DMS114 treated with DMSO at 0.1 percent for 48 hours (cell line): ENCODE data around the gene ADAMTS13.

Experiments
- DNase-seq: peaks from one replicate; lab custom pipeline; 2025; ENCODE audit not compliant: unreplicated experiment; lab: John Stamatoyannopoulos, UW

ADAMTS13 gene

GRCh38 chr9:133470988-133471387, 48.8 kb downstream of the ADAMTS13 start:
- no peak for DNase-seq

DNA sequence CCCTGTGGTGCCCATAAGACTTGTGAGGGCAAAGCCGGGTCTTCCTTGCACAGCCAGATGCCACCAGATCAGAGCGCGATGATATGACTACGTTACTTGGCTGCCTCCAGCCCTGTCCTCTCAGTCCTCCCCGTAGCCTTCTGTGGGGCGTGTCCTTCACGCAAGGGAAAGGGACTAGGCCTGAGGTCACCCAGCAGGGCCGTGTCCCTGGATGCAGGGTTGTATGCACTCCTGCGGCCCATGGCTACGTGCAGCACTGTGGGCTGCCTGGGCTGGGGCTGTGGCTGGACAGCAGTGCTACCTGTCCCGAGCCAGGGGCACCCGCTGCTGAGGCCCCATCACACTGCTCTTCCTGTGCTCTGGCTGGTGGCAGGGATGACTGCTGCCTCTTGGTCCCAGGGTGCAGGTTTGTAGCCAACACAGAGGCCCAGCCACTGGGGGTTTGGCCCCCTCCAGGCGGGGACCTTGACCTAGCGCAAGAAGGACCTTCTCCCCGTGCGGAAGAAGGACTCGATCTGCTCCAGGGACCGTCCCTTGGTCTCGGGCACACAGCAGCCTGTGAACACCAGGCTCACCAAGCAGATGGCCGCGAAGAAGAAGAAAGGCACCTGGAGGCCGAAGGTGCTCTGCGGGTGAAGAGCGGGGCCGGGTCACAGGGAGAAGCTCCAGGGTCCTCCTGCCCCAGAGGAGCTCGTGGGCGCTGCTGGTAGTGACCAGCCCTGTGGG, 49.5 kb downstream of the ADAMTS13 start:
- DNase-seq: no peak

- DNase-seq: no peak
These were observed 50.1 kb downstream of the ADAMTS13 start for GRCh38 chr9:133472277-133472645.

DNA sequence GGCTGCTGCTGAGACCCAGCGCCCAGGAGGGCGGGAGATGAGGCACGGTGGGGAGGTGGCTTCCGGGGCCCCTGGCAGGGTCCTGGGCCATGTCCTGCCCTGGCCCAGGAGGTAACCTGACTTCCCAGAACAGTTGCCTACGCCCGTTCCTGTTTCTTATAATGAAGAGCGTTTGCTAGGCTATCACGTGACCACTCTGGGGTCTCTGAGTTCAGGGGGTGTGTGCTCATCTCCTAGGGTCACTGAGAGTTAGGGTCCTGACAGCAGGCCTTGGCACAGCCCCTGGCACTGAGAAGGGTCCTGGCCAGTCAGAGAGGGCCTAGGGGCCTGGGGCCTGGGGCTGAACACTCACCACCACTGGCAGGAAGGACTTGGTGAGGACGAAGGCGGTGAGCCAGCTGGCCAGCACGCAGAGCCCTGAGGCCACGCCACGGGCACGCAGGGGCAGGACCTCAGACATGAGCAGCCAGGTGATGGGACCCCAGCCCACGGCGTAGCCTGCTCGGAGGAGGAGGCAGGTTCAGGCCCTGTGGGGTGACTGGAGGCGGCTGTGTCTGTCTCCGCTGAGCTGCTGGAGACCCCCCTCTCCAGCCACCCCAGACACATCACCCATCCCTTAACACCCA, 50.7 kb downstream of the ADAMTS13 start:
- no peak for DNase-seq

DNA sequence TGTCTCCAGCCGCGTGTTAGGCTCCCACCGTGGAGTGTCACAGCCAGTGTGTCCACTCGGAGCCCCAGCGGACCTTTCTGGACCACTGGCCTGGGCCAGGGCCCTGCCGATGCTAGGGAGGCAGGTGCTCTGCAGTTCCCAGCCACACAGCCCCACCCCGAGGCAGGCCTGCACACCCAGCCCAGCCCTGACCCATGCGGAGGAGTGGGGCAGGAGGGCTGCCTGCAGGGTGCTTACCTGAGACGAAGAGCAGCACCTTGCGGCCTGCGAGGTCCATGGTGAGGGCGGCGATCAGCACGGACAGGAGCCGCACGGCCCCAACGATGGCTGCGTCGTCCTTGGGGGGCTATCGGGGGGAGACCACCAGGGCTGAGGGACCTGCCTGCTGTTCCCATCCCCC, 51.6 kb downstream of the ADAMTS13 start:
- no peak for DNase-seq

DNA sequence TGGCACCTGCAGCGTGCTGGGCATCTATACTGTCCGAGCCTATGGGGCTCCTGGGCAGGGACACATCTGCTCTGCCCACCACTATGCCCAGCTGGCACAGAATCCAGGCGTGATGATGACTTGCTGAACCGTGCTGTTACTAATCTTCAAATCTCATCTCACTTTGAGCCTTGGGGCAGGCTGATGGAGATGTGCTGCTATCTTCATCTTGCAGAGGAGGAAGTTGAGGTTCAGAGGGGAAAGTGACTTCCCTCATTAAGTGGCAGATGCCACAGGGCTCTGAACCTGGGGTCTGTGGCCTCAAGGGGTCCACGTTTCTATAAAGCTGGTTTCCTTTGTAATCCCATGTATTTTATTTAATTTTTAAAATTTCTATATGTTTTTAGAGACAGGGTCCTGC, 52.0 kb downstream of the ADAMTS13 start:
- DNase-seq: no peak

GRCh38 chr9:133474853-133475252, 52.7 kb downstream of the ADAMTS13 start:
- no peak for DNase-seq

DNA sequence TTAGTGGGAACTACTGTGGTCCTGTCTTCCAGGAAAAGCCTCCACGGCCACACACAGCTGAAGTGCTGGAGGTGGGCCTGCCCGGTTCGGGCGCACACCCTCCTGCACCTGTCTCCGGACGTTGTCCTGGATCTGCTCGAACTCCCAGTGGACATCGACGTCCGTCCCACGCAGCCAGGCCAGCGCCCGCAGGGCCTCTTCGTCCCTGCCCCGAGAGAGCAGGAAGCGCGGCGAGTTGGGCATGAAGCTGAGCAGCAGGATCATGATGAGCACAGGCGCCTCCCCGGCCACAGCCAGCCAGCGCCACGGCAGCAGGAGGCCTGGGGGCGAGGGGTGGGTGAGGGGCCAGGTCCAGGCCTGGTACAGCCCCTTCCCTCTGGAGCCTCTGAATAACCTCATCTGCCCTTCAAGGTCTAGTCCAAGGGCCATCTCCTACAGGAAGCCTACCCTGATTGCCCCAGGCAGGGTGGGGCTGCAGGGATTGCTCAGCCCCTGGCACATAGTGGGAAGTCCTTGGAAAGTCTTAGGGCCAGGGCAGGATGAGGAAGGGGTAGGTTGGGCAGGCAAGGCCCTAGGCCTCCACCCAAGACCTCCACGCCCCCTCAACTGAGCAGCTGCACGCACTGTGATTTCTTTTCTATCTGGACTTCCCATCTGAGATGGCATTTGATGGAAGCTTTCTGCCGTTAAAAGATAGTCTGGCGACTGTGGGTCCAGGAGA, 53.3 kb downstream of the ADAMTS13 start:
- DNase-seq: no peak

DNA sequence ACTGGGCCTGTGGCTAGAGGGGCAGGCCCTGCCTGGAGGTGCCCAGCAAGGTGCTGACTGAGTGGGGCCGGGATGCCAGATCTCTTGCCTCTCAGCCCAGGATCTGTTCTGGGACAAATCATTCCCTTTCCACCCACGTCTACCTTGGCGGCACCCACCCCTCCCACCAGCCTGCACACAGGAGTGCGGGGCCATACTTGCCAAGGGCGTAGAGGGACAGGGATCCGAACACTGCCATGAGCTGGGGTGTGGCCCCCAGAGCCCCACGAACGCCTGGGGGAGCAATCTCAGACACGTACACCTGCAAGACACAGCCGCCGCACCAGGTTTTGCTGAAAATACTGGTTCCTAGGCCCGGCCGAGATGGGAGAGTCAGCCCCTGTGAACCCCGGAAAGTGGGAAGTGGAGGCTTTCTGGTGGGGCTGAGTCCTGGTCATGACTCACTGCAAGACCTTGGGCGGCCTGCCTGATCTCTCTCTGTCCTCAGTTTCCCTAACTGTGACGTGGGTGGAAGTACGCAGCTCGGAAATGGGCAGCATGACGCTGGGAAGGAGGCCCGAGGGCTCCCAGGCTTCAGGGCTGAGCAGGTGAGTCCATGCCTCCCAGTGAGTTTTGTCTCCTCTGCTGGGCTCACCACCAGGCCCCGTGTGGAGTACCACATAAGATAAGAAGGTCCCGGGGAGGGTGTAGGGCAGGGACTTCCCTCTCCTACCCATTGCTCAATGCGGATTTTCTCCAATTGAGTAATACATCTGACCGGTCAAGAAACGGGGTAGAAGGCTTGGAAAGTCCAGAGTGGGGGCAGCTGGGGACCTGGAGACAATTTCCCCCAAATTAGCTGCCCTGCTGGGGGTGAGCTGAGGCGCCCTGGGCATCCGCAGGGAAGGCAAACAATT, 54.1 kb downstream of the ADAMTS13 start:
- DNase-seq: no peak

DNA sequence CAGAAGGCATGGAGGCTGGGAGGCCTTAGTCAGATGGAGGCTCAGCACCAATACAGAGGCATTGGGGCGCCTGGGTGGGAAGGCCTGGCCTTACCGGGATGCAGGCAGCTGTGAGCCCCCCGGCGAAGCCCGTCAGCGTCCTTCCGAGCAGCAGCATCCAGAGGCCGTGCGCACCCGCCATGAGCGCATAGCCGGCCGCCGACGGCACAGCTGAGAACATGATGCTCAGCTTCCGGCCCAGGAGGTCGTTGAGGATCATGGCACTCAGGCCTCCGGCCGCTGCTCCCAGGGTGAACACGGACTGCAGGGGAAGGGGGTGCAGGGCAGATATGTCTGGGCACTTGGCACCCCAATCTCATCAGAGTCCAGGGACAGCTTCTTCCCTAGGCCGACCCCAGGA, 54.8 kb downstream of the ADAMTS13 start:
- no peak for DNase-seq

DNA sequence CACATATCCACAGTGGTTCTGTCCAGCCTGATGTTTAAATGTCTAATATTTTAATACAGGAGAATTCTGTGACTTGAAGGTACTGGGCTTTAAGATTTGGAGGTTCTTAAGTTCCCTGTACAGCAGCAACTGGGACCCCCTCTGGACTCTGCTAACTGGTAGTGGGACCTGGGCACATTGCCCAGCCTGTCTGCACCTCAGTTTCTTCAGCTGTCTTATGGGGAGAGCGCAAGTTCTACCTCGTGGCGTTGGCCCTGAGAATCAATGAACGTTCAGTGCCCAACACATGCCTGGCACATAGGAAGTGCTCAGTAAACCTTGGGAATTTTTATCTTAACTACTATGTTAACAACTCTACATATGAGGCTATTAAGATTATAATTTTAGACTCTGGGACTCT, 55.3 kb downstream of the ADAMTS13 start:
- DNase-seq: no peak

- DNase-seq: no peak
These were observed 56.1 kb downstream of the ADAMTS13 start for GRCh38 chr9:133477992-133478850.

GRCh38 chr9:133478851-133479711, 56.9 kb downstream of the ADAMTS13 start, which contains the start of gene SLC2A6:
Gene SLC2A6 (minus strand): TSS chr9:133479099. CDS start chr9:133479059, 40 bp downstream.
- peak; percentile 35 for DNase-seq

DNA sequence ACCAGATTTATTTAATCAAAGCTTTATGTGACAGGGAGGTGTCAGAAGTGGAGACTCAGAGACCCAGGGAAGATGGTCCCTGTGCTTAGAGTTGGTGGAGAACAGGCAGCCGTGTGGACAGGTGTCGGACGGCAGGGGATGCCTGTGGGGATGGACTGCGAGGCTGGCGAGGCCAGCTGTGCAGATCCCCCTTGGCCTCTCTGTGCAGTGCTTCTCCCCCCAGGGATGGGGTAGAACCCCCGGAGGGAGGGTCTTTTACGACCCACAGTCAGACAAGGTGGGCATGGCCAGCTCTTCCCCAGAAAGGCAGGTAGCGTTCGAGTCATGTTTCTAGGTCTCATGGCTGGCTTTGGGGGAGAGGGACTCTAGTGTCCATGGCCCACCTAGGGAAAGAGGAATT, 61.4 kb downstream of the ADAMTS13 start:
- DNase-seq: no peak

DNA sequence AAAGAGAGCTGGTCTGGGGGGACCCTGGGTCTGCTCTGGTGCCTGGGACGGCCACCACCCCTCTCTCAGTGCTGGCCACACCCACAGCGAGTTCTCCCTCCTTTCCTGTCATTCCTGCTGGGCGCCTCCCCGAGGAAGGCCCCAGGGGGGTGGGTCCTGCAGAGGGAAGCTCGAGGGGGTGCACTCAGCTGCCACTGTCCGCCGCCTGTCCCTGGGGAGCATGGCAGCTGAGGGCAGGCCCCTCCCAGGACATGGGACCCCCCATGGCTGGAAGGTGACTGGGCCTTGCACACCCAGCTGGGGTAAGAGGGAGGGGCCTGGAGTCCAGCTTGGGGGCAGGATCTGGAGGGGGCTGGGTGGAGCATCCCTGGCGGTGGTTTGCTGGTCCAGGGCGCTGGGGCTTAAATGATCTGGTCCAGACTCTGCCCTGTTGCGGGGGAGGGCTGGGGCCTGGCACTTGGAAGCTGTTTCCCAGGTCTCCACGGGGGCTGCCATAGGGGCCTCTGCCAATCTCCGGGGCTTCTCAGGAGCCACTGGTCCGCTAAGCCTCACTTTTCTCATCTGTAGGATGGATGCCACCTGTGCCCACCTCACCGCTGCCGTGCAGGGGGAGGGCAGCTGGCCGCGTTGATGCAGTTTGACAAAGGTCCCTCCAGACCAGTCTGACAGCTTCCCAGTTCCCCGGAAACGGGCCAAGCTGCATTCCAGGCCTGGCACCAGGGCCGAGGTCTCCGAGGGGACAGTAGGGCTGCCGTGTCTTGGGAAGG, 62.7 kb downstream of the ADAMTS13 start:
- no peak for DNase-seq

- no peak for DNase-seq
These were observed 63.5 kb downstream of the ADAMTS13 start for GRCh38 chr9:133485531-133486260.

DNA sequence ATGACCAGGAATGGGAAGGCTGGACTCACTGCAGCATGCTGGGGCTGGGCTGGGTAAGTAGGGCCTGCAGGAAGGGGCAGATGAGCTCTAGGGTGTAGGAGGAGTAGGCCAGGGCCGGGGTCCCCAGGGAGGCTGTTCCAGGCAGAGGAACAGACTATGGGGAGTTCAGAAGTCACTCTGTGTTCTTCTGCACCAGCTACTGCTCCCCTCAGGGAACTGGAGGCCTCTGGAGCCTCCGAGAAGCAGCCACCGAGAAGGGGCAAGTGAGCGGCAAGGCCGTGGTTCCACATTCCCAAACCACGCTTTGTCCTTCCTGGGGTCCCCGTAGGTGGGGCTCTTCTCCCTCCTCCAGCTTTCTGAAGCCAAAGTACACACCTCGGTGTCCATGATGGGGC, 65.2 kb downstream of the ADAMTS13 start:
- no peak for DNase-seq

- DNase-seq: no peak
These were observed 66.6 kb downstream of the ADAMTS13 start for GRCh38 chr9:133488686-133489252.
